ENCODE data around the gene MAML3. TPM values are rescaled to one million over a fixed set of nuclear protein-coding genes. Genes with fewer than 3 reads are reported as not detected.

Gene MAML3
- total RNA-seq, 1 donor from 2014 or later: 8.1 TPM

GRCh38 chr4:139711461-139711860 lies 442.5 kb downstream of the MAML3 start:
- Histone ChIP-seq H4K20me1 (ENCODE audit: insufficient read depth, low read length) (no peaks in the 10 kb centered on the region), H3K36me3 (ENCODE audit: insufficient read depth, low read length) (no peaks in the 10 kb centered on the region), H3K4me3 (ENCODE audit: insufficient read depth, low read depth, low read length) (no peak overlapping the region), H3K9ac (ENCODE audit: low read length) (peak overlapping the region; percentile 35), H3K27ac (ENCODE audit: low read depth, low read length) (peak overlapping the region; percentile 63), H3K9me3 (ENCODE audit: insufficient read depth, low read depth, low read length) (no peaks in the 10 kb centered on the region), H3K4me1 (ENCODE audit: insufficient read depth, low read length) (peaks cover 20% of the 10 kb centered on the region), H3K4me2 (ENCODE audit: low read length) (peak overlapping the region; percentile 33), H2AFZ (ENCODE audit: low read depth, low read length) (no peak overlapping the region), H3K27me3 (ENCODE audit: insufficient read depth, low read length) (no peaks in the 10 kb centered on the region), H3K79me2 (ENCODE audit: insufficient read depth, low read length) (no peaks in the 10 kb centered on the region)
- DNase-seq (ENCODE audit: low read depth): peak; percentile 82
- Mint-ChIP-seq H3K9me3 (ENCODE audit: unreplicated experiment) (peaks cover 7% of the 10 kb centered on the region), H3K4me1 (ENCODE audit: low read depth, unreplicated experiment) (peaks cover 43% of the 10 kb centered on the region), H3K36me3 (ENCODE audit: low read depth, unreplicated experiment) (peaks cover 2% of the 10 kb centered on the region), H3K27ac (ENCODE audit: unreplicated experiment) (peak overlapping the region; percentile 63), H3K27me3 (ENCODE audit: low read depth, unreplicated experiment) (no peaks in the 10 kb centered on the region), H3K4me3 (ENCODE audit: unreplicated experiment) (no peak overlapping the region)
- TF ChIP-seq CTCF (IDR thresholded peaks at IDR 0.05; ENCODE audit: insufficient read depth, low read depth, low read length) (no peak), EZH2 (IDR thresholded peaks at IDR 0.05; ENCODE audit: insufficient read depth, low read length) (no peak)
- no peak for FAIRE-seq

DNA sequence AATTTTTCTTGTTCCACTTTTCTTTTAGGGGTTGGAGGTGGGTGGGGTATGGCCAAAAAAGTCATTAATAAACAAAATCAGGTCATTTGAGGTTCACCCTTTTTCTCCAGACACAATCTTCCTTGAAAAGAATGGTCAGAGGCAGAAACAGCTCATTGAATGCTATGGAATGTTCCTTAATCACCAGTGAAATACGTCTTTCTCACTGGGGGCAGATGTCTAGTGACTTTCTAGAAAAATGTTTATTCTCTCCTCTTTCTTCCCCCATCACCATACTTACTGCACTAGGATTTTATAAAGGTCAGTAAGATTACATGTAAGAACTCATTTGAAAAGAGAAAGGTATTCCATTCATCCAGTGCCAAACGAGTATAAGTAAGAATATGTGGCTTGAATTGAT lies 443.9 kb downstream of the MAML3 start:
- no peak overlapping the region for H3K27ac Mint-ChIP-seq (ENCODE audit: unreplicated experiment)
- no peak for FAIRE-seq
- peak; percentile 84 for DNase-seq (ENCODE audit: low read depth)

More for the DNA sequence above, 443.9 kb downstream of the MAML3 start:
- peaks cover 11% of the 10 kb centered on the region for H3K4me1 ChIP-seq (ENCODE audit: insufficient read depth, low read length)
- H3K4me3 ChIP-seq (ENCODE audit: insufficient read depth, low read depth, low read length): no peak overlapping the region
- Mint-ChIP-seq H3K9me3 (ENCODE audit: unreplicated experiment) (peaks cover 10% of the 10 kb centered on the region), H3K4me1 (ENCODE audit: low read depth, unreplicated experiment) (peaks cover 29% of the 10 kb centered on the region), H3K27me3 (ENCODE audit: low read depth, unreplicated experiment) (no peaks in the 10 kb centered on the region), H3K36me3 (ENCODE audit: low read depth, unreplicated experiment) (peaks cover 6% of the 10 kb centered on the region), H3K4me3 (ENCODE audit: unreplicated experiment) (no peak overlapping the region)
- no peak overlapping the region for H3K4me2 ChIP-seq (ENCODE audit: low read length)
- H3K79me2 ChIP-seq (ENCODE audit: insufficient read depth, low read length): no peaks in the 10 kb centered on the region
- no peaks in the 10 kb centered on the region for H4K20me1 ChIP-seq (ENCODE audit: insufficient read depth, low read length)
- H2AFZ ChIP-seq (ENCODE audit: low read depth, low read length): no peak overlapping the region
- no peak overlapping the region for H3K9ac ChIP-seq (ENCODE audit: low read length)
- no peaks in the 10 kb centered on the region for H3K27me3 ChIP-seq (ENCODE audit: insufficient read depth, low read length)
- H3K36me3 ChIP-seq (ENCODE audit: insufficient read depth, low read length): no peaks in the 10 kb centered on the region
- TF ChIP-seq CTCF (IDR thresholded peaks at IDR 0.05; ENCODE audit: insufficient read depth, low read depth, low read length) (no peak), EZH2 (IDR thresholded peaks at IDR 0.05; ENCODE audit: insufficient read depth, low read length) (no peak)
- H3K9me3 ChIP-seq (ENCODE audit: insufficient read depth, low read depth, low read length): no peaks in the 10 kb centered on the region
- peak overlapping the region; percentile 59 for H3K27ac ChIP-seq (ENCODE audit: low read depth, low read length)

Data from astrocyte (in vitro differentiated cells and primary cell).